Measurements from ENCODE around the gene IL37.

IL37 gene

GRCh38 chr2:112960230-112960825 is 49.4 kb downstream of the IL37 start:
- DNase-seq, result no peak

DNA sequence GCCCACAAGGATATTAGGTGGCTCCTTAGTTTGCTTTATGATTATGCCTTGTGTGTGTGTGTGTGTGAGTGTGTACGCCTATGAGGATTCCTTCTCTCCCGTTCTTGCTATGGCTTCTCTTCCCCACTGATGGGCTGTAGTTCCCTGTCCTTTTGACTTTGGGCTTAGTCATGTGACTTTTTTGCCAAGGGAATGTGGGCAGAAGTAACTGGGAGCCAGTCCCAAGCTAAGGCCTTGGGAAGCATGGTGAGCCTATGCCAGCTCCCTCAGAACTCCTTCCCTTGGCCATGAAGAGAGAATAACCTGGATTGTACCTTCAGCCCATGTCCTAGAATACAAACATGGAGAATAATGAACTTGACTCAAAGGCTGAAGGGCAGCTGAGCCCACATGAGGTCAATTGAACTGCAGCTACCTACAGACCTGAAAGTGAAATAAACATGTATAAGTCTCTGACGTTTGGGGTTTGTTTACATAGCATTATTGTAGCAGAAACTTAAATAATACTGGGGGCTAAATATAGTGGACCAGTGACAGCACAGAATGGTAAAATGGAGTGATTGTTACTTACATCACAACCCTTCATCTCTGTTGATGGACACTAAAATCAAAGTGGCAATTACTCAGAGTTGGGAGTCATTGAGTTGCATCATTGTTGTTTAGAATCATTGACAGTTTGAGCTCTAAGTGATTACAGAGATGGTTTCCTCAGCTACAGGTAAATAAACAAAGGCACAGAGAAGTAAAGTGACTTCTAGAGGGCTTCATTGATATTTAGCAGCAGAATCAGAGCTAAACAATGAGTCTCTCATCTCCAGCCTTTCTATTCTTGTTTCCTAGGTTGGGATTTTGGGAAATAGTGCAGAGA is 51.6 kb downstream of the IL37 start:
- no peak for DNase-seq

GRCh38 chr2:112967023-112967422 is 56.1 kb downstream of the IL37 start:
- DNase-seq, result no peak

All from T-helper 1 cell (primary cell).